GM21447 (cell line): ENCODE results near the gene SRP19.
"Not testable (repeated sequence)": the region's sequence is repeated elsewhere in the genome, so short reads cannot be mapped to it uniquely, and the experiment has no call there.

Experiments
- ATAC-seq: cut with Tn5 transposase; IDR thresholded peaks from one replicate; pipeline ENCODE4 v1.9.1; 2021; ENCODE audit not compliant: unreplicated experiment

SRP19 gene

DNA sequence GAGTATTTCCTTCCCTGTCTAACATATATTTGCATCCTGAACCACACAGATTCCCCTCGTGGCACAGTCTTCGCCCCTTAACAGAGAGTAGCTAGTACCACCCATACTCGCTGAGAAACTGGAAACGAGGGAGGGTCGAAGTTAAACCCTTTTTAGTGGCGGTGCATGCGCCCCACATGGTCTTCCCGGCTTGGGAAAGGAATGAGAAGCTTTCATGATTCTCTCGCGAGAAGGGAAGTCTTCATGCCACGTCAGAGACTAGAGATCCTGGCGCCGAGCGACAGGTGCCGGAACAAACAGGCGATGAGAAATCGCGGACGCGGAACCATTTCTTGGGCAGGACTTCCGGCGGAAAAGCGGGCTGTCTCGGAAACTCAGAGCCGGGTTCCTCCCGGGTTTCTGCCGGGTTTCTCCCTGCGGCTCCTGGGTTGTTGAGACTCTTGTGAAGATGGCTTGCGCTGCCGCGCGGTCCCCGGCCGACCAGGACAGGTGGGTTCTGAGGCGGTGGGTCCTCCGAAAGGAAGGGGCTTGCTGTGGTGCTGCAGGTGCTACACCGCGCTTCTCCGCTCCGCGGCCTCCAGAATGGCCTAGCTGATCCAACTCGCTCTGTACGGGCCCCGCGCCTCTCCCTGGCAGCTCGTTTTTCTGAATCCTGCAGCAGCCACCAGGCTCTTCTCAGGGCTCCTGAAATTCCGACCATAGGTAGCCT lies at the start of gene SRP19:
Gene SRP19 (plus strand): TSS at position 359 of the 709 bp plus-strand sequence. CDS start 90 bp downstream, at position 449.
- ATAC-seq, result peak; percentile 99

DNA sequence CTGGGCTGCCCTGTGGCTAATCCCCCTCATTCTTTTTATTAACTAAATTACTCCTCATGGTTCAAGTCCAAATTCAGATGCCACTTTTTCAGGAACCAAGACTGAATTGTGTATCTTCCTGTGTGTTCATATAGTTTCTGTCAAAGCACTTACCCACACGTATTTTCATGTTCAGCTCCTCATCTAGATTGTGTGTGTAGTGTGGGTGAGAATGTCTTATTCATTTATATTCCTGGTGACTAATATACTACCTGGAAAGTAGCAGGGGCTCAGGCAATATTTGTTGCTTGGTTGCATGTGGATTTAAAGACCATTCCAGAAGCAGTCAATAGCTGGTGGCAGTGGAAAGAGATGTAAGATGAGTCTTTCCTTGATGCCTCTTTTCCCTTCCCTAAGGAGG lies 48.5 kb upstream of the SRP19 start:
- no peak for ATAC-seq

DNA sequence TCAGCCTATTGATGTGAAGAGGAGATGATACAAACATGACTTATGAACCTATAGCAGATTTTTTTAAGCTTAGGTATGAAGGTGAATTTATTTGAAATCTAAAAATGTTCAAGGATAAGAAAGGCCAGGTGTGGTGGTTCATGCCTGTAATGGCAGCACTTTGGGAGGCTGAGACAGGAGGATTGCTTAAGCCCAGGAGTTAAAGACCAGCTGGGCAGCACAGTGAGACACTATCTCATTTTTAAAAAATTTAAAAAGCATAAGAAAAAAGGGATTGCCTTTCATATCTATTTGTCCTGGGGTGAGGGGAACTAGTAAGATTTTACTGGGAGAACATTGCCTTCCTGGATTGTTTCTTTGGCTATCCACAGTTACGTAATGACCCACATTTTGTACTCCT lies 40.8 kb upstream of the SRP19 start:
- no peak for ATAC-seq

DNA sequence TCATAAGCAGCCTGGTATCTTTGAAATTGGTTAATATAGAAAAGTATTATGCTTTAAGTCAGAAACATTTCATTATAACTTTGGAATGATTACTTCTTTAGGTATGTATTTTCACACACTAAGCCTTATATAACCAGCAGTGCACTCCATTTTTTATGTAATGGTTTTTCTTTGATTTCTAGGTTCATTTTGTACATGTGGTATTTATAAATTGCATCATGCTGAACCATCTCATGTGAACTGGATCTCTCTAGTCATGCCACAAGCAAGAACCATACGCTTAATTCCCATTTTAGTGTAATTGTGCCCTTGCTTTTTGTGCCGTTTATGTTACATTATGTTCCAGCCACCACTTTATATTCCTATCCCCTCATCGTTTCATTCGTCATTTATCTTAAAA lies 38.6 kb upstream of the SRP19 start:
- no peak for ATAC-seq

DNA sequence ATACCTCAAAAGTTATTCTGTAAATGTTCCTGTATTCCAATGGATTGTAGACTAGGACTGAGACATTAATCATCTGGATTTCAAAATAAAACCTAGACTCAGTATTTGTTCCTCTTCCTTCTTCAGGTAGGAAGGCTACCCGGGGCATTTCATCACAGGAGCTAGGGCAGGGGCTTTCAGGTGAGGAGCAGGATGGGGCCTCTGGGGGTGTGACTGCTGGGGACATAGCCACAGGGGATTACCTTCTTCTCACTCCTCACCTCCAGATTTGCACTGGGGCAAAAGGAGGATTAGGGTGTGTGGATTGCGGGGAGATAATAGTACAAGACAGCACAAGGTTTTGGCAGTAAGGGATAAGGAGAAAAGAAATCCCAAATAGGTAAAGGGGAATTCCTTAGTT lies 37.9 kb upstream of the SRP19 start:
- no peak for ATAC-seq

DNA sequence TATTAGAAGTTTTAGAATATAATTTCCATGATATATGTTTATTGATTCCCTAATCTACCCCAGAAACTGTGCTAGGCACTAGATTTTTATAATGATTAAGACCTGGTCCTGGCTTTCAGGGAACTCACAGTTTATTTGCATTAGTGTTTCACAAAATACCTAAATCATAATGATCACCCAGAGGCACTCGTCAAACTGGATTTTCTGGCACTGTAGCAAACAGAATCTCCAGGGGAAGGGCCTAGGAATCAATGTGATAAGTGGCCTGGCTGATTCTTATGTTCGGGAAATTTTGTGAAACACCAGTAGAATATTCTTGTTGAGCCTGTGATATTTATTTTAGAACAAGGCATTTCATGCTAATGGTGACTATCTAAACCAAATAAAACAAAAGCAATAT lies 37.4 kb upstream of the SRP19 start:
- ATAC-seq, result no peak

DNA sequence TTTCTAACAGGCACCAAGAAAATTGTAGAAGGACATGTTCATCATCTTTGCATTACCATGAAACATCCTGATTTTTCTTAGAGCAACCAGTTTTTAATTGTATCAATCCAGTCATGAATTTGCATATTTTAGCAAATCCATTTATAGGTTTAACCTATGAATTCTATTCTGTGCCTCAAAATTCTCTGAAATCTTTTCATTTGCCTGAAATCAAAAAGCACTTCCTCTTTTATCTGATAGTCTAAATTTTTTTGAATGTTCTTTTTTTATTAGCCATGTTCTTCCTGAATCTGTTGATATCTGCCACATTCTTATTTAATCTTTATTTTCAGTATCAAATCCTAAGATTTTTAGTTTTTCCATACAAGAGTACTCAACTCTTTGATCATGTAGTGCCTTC lies 36.9 kb upstream of the SRP19 start:
- no peak for ATAC-seq

DNA sequence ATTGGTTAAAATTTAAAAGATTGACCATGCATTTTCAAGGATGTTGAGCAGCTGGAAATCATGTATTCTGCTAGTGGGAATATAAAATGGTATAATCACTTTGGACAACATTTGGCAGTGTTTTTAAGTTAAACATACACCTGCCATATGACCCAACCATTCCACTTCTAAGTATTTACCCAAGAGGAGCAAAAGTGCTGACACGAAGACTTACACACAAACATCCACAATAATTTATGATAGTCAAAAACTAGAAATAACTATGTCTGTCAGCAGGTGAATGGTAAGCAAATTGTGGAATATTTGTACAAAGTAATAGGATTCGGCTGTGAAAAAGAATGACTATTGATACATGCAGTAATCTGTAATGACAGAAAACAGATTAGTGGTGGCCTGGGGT lies 30.7 kb upstream of the SRP19 start:
- ATAC-seq, result no peak

DNA sequence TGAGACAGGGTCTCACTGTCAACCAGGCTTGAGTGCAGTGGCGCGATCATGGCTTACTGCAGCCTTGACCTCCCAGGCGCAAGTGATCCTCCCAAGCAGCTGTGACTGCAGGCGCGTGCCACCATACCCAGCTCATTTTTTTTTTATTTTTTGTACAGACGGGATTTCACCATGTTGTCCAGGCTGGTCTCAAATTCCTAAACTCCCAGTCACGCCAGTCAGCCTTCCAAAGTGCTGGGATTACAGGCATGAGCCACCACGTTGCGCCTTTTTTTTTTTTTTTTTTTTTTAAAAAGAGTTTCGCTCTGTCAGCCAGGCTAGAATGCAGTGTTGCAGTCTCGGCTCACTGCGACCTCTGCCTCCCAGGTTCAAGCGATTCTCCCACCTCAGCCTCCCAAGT lies 27.1 kb upstream of the SRP19 start:
- ATAC-seq, result no peak

DNA sequence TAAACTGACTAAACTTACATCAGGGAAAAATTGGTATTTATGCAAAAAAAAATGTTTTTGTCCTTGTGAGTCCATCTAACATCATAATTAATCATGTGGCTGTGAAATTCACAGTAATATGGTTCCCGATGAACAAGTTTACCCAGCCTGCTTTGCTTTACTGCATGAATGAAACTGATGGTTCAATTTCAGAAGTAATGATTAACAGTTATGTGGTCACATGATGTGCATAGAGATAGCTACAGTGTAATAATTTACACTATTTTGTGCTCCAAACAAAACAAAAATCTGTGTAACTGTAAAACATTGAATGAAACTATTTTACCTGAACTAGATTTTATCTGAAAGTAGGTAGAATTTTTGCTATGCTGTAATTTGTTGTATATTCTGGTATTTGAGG lies 16.6 kb upstream of the SRP19 start:
- ATAC-seq, result no peak

DNA sequence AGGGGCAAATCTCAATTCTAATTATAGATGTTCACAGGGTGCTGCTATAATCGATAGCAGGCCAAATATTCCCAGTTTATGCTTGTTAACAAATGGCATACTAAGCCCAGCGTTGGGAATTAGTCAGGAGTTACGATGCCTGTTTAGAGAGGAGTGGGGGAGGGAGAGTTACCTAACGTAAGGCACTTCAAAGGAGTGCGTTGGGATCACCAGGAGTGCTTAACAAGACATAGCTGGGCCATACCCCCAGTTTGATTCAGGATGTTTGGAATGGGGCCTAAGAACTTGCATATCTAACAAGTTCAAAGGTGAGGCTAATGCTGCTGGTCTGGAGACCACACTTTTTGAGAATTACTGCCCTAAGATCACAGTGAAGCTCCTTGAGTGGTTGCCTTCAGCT lies 14.5 kb upstream of the SRP19 start:
- no peak for ATAC-seq

DNA sequence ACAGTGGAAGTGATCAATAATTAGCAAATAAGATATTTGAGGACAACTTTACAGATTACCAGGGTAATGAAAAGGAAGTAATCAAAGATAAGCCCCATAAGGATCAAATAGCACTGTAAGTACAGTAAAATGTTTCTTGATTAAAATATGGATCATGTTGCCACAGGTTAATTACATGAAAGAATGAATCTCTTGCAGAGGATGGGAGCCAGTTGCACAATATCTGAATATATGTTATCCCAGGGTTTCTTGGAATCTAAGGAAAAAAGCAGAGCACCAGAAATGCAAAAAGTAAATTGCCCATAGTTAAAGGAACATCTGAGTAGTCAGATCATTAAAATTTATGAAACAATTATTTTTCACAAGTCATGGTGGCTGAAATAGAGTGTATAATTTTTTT lies 13.8 kb upstream of the SRP19 start:
- ATAC-seq, result no peak

DNA sequence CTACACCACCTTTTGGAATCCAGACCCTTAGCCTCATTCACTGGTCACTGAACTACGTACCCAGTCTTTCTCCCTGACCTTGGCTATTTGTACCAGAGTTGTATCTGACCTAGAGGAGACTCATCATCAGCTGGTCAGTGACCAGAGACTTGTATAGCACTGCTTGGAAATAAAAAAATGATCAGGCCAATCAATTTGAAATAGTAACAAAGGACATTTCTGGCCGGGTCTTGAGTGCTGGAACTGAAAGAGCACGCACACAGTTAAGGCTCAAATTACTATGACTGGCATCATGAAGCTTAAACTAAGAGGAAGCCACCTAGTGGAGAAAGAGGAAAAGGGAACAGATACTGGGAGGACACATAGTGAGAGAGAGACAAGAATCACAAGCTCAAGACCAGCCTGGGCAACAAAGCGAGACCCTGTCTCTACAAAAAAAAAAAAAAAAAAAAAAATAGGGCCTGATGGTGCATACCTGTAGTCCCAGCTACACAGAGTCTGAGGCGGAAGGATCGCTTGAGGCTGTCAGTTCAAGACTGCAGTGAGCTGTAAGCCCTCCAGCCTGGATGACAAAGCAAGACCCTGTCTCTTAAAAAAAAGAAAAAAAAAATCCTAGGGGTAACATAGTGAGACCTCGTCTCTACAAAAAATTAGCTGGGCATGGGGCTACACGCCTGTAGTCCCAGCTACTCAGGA lies 12.8 kb upstream of the SRP19 start:
- ATAC-seq, result peak; percentile 99

DNA sequence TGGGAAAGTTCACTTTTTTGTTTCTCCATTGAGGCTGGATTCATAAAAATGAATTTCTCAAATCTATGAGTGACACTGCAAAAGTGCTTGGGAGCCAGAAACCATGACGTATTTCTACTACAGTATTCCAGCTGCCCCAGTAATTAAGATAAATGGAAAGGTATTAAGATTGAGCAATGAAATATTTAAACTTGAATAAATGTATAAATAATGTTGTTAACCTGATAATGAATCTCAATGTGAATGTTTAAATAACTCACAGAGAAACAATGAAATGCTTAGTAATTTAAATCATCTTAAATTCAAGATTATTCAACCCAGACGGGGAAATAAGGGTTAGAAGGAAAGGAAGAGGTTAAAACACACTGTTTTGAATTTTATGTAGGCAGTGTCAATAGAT lies 11.2 kb upstream of the SRP19 start:
- no peak for ATAC-seq

DNA sequence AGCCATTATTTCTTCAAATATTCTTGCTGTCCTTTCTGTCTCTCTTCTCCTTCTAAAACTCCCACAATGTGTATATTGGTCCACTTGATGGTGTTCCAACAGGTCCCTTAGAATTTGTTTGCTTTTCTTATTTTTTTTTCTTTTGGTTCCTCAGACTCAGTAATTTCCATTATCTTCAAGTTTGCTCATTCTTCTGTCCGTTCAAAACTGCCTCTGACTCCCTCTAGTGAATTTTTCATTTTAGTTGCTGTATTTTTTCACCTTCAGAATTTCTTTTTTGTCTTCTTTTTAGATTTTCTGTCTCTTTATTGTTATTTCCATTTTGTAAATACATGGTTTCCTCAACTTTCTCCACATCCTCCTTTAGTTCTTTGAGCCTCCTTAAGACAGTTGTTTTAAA lies 6.4 kb upstream of the SRP19 start:
- no peak for ATAC-seq

DNA sequence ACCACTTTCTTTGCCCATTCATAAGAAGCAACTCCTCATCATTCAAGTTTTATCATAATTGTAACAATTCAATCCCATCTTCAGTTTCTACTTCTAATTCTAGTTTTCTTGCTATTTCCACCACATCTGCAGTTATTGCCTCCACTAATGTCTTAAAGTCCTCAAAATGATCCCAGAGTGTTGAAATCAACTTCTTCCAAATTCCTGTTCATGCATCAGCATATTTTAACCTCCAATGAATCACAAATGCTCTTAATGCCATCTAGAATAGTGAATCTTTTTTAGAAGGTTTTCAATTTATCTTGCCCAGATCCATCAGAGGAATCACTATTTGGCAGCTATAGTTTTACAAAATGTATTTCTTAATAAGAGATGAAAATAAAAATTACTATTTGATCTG lies 3.2 kb upstream of the SRP19 start:
- no peak for ATAC-seq

DNA sequence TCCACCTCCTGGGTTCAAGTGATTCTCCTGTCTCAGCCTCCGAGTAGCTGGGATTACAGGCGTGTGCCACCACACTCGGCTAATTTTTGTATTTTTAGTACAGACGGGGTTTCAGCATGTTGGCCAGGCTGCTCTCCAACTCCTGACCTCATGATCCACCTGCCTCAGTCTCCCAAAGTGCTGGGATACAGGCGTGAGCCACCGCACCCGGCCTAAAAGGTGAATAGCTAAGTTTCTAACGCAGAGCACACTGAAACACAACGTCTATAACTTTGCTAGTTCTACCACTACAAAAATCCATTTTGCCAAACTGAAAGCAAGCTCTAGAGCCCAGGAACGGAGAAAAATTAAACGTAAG lies 537 bp upstream of the SRP19 start:
- not testable (repeated sequence) for ATAC-seq

DNA sequence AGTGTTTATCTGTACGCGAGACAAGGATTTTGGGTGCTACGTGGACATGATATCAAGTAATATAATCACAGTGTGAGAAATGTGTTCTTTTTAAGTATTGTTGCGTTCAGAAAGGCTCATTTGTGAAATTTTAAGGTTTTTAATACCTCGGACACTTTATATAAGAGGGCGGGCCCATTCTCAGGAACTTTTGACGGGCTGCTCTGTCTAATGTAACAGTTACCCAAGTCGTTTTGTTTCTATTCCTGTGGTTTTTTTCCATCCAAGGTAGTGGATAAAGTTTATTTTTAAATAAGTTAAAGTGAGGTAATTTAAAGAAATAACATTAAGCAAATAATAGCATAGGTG lies 525 bp downstream of the SRP19 start:
- ATAC-seq, result no peak

DNA sequence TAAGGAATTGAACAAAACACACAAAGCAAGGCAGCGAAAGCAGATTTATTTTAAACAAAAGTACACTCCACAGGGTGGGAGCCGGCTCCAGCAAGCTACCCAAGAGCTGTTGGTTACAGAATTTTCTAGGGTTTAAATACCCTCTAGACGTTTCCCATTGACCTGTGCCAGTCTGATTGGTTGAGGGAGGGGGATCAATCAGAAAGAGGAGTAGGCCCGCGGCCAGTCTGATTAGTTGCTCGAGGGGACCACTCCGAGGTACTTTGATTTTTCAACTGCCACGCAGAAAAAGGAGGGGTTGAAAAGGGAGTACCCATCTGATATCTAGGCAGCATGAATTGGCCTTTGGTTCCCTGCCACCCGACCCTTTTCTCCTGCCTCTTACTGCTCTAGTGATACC lies 998 bp downstream of the SRP19 start:
- ATAC-seq, result no peak

DNA sequence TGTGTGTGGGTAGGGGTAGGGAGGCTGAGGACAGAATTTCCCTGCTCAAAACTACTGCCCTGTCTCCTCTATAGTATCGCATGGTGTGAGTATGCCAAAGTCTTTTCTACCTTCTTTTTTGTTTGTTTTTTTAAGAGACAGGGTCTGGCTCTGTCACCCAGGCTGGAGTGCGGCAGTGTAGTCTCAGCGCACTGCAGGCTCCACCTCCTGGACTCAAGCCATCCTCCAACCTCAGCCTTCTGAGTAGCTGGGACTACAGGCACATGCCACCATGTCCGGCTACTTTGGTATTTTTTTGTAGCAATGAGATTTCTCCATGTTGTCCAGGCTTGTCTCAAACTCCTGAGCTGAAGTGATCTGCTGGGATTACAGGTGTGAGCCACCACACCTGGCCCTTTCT lies 2.5 kb downstream of the SRP19 start:
- ATAC-seq, result no peak

DNA sequence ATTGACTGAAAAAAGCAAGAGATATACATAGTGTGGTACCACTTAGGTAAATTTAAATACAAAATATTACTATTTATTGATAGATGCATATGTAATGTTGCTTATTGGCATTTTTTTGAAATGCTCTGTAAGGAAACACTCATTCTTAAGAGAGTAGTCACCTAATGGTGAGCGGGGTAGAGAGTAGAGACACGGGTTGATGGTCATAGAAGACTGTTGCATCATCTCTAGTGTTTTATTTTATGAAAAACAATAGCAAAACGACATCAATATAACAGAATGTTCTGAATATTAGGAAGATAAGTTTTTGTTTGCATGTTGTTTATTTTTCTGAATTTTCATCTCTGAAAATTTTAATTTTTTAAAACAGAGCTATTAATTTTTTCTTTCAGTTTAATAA lies 4.0 kb downstream of the SRP19 start:
- no peak for ATAC-seq

DNA sequence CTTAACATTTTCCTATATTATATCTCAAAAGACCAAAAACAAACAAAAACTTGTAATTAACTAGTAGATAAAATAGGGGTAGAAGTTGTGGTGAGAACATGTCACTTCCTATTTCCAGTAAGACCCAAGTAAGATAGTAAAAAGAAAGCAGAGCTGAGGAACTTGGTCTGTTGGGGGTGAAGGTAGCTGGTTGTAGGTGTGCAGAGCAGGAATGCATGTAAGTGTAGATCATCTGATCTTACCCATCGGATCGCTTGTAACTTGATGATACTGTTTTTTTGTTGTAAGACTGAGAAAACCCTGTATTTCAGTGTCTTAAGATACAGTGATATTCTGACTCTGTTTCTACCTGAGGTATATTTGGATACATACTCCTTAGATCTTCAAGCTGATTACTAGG lies 5.7 kb downstream of the SRP19 start:
- no peak for ATAC-seq

DNA sequence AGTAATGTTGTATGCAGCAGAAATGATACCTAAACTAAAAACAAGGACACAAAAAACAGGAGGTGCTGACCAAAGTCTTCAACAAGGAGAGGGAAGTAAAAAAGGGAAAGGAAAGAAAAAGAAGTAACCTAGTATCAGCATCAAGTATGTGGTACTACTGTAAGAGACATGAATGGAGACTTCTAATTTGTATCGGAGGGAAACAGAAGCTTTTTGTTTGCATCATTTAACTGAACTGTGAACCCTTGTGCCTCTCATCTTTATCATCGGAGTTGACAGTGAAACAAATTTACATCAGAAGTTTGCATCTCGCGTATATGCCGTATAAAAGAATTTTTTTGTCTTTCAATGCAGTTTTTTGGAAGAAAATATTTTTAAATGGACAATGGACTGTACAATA lies 6.3 kb downstream of the SRP19 start:
- ATAC-seq, result no peak
